Neuron (in vitro differentiated cells): ENCODE measurements around the gene ZFPL1.

Source experiments
- H2AFZ ChIP-seq: one replicate; pipeline ENCODE4 v1.6.1; 2013; ENCODE audit warnings: low read depth, mild to moderate bottlenecking, inconsistent platforms, low read length, moderate library complexity
- H3K27me3 ChIP-seq: one replicate; pipeline ENCODE4 v1.6.1; 2013; ENCODE audit warnings: low read length; ENCODE audit not compliant: insufficient read depth
- H3K36me3 ChIP-seq: one replicate; pipeline ENCODE4 v1.6.1; 2013; ENCODE audit warnings: low read length; ENCODE audit not compliant: insufficient read depth
- H3K4me1 ChIP-seq: one replicate; pipeline ENCODE4 v1.6.1; 2013; ENCODE audit warnings: low read length; ENCODE audit not compliant: insufficient read depth
- H3K4me3 ChIP-seq: 2 replicates; pipeline ENCODE4 v1.5.1; 2013; ENCODE audit warnings: mild to moderate bottlenecking, low read length, moderate library complexity
- H3K9me3 ChIP-seq: one replicate; pipeline ENCODE4 v1.6.1; 2013; ENCODE audit warnings: low read length

Gene ZFPL1

GRCh38 chr11:65053827-65054508 lies 30.1 kb upstream of the ZFPL1 start:
- H2AFZ ChIP-seq, result no peak overlapping the region
- no peaks in the 10 kb centered on the region for H3K9me3 ChIP-seq
- no peaks in the 10 kb centered on the region for H3K36me3 ChIP-seq
- H3K27me3 ChIP-seq, result peaks cover 9% of the 10 kb centered on the region
- no peaks in the 10 kb centered on the region for H3K4me1 ChIP-seq
- no peak overlapping the region for H3K4me3 ChIP-seq

- Histone ChIP-seq H3K4me1 (no peaks in the 10 kb centered on the region), H3K27me3 (peaks cover 9% of the 10 kb centered on the region), H2AFZ (no peak overlapping the region), H3K36me3 (no peaks in the 10 kb centered on the region), H3K9me3 (no peaks in the 10 kb centered on the region), H3K4me3 (no peak overlapping the region)
Measured at GRCh38 chr11:65055538-65055937, 28.5 kb upstream of the ZFPL1 start.

DNA sequence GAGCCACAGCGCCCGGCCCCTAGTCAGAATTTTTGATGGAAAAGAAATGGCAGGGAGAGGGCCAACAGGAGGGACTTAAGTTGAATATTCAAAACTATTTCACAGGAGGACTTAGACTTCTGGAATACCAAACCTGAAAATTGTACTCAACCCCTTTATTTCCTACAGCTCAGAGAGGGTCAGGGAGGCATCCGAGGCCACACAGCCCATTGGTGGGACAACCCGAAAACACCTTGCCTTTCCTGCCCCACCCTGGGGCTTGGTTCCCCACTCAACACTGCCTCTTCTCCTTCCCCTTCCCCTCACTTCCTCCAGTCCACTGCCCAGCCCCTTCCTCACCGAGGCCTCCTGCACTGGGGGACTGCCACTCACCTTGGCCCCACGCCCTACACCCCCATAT lies 27.0 kb upstream of the ZFPL1 start:
- H3K4me3 ChIP-seq, result no peak overlapping the region
- no peak overlapping the region for H2AFZ ChIP-seq
- H3K9me3 ChIP-seq, result no peaks in the 10 kb centered on the region
- H3K27me3 ChIP-seq, result peaks cover 9% of the 10 kb centered on the region
- no peaks in the 10 kb centered on the region for H3K4me1 ChIP-seq
- no peaks in the 10 kb centered on the region for H3K36me3 ChIP-seq

DNA sequence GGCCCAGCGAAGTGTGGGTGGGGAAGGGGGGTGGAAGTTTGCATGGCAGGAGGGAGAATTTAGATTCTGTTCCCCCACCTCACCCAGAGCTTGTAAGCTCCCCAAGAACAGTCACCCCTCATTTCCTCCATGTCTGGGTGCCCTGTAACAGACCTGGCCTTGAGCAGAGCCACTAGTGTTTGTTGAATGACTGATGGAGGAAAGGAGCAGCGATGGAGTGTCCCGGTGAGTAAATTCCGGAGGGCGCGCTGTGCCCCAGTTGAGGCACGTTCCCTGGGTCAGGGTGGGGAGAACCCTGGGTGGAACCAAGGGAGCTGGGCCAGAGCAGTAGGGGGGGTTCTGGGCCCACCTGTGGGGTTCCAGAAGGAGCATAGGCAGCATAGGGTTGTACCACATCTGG lies 26.5 kb upstream of the ZFPL1 start:
- H3K27me3 ChIP-seq, result peaks cover 8% of the 10 kb centered on the region
- H3K9me3 ChIP-seq, result no peaks in the 10 kb centered on the region
- no peaks in the 10 kb centered on the region for H3K36me3 ChIP-seq
- no peak overlapping the region for H2AFZ ChIP-seq
- H3K4me3 ChIP-seq, result no peak overlapping the region
- H3K4me1 ChIP-seq, result no peaks in the 10 kb centered on the region

DNA sequence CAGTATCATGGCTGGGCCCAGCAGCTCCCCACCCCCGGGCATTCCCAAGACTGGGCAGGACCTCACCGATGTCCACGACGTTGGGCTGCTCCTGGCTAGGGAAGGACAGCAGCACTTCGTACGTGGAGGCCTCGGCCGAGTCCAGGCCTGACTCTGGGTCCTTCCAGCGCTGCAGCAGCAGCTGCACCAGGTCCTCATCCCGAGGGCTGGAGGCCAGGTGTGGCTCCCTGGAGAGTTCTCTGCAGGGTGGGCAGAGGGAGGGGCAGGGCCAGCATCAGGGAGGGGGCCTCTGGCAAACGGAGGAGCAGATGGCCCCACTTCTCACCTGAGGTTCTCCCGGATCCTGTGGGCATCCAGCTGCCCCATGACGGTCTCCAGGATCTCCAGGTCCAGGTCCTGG lies 26.0 kb upstream of the ZFPL1 start:
- H3K36me3 ChIP-seq, result no peaks in the 10 kb centered on the region
- H3K4me1 ChIP-seq, result no peaks in the 10 kb centered on the region
- H3K4me3 ChIP-seq, result no peak overlapping the region
- no peaks in the 10 kb centered on the region for H3K9me3 ChIP-seq
- H2AFZ ChIP-seq, result no peak overlapping the region
- peaks cover 6% of the 10 kb centered on the region for H3K27me3 ChIP-seq

DNA sequence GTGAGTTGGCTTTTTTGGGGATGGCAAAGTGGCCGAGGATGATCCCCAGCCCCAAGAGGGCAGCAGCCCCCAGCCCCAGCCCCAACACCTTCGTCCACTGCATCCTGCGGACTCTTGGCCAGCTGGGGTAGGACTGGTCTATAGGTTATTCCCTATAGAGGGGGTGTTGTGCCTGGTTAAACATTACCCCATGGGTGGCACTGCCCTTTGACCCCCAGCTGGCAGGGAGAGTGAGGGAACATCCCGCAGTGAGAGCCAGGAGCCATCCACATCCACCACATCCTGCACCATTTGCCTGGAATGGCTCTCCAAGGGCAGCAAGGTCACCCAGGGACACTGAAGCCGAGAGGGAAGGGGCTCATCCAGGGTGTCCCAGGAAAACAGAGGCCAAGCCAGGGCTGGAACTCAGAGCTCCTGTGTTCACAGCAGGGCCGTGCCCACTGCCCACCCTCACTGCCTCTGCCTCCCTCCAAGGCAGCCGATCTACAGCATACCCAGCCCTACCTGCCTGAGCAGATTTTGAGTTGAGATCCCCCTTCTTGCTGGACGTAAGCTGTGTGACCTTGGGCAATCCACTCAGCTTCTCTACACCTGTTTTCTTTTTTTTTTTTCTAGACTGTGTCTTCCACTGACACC lies 25.5 kb upstream of the ZFPL1 start, which contains the start of gene NAALADL1:
TSS of gene NAALADL1 (minus strand) at position 135 of the 636 bp plus-strand sequence. CDS start at position 103, 32 bp downstream.
- H3K27me3 ChIP-seq, result peaks cover 2% of the 10 kb centered on the region
- no peak within 1 kb of the TSS for H3K4me3 ChIP-seq
- H3K4me1 ChIP-seq, result no peaks in the 10 kb centered on the region
- H2AFZ ChIP-seq, result no peak within 1 kb of the TSS
- H3K36me3 ChIP-seq, result no peaks in the 10 kb centered on the region
- H3K9me3 ChIP-seq, result no peaks in the 10 kb centered on the region

DNA sequence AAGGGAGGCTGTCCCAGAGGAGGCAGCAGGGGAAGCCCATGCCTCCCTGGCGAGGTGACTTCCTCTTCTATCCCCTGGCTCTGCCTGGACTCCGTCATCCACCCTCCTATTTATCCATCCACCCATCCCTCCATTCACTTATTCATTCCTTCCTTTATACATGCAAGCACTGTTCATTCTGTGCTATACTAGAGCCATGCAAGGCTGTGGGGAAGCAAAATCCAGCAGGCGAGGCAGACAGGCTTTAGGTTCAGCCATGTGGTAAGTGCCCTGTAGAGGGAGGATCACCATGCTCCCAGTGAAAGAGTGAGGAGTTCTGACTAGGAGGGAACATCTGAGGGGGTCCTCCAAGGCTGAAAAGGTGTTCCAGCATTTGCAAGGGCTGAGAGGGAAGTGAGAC lies 24.5 kb upstream of the ZFPL1 start:
- Histone ChIP-seq H3K9me3 (no peaks in the 10 kb centered on the region), H3K27me3 (no peaks in the 10 kb centered on the region), H3K4me3 (no peak overlapping the region), H3K4me1 (no peaks in the 10 kb centered on the region), H2AFZ (no peak overlapping the region), H3K36me3 (no peaks in the 10 kb centered on the region)

GRCh38 chr11:65059959-65060824 lies 23.8 kb upstream of the ZFPL1 start:
- Histone ChIP-seq H3K4me1 (no peaks in the 10 kb centered on the region), H3K4me3 (no peak overlapping the region), H3K36me3 (no peaks in the 10 kb centered on the region), H2AFZ (no peak overlapping the region), H3K27me3 (no peaks in the 10 kb centered on the region), H3K9me3 (no peaks in the 10 kb centered on the region)

DNA sequence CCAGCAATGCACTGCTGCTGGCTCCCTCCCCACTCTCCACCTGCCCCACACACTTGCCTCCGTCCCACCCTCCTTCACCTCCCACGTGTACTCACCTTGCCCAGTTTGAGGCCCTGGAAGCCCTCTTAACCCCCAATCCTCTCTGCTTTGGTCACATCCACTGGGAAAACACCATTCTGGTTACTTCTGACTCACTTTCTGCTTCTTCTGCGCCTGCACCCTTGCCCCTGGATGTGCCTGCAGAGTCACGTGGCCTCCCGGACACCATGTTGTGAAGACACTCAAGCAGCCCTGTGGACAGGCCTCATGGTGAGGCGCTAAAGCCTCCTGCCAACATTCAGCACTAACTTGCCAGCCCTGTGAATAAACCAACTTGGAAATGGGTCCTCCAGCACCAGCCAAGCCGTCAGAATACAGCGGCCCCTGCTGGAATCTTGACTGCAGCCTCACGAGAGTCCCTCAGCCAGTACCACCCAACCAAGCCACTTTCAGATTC lies 23.1 kb upstream of the ZFPL1 start:
- Histone ChIP-seq H3K4me1 (no peaks in the 10 kb centered on the region), H2AFZ (no peak overlapping the region), H3K27me3 (no peaks in the 10 kb centered on the region), H3K9me3 (no peaks in the 10 kb centered on the region), H3K36me3 (no peaks in the 10 kb centered on the region), H3K4me3 (no peak overlapping the region)

DNA sequence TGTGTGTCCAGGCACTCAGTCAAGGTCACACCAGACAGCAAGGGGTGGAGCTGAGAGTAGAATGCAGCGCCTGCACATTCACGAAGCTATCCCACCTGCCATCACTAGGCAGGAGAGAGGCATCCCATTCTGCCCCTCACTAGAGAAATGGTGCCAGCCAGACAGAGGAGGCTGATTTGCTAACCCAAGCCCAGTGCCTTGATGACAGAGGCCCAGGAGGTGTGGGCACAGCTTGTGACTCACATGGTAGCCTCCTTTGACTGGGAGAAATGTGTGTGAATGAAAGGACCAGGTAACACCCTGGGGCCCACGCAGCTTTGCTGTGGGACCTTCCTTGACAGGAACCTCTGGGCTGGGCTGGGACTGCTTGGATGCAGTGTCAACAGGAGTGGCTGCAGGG lies 20.5 kb upstream of the ZFPL1 start:
- Histone ChIP-seq H3K4me3 (no peak overlapping the region), H3K4me1 (peaks cover 3% of the 10 kb centered on the region), H3K27me3 (no peaks in the 10 kb centered on the region)

DNA sequence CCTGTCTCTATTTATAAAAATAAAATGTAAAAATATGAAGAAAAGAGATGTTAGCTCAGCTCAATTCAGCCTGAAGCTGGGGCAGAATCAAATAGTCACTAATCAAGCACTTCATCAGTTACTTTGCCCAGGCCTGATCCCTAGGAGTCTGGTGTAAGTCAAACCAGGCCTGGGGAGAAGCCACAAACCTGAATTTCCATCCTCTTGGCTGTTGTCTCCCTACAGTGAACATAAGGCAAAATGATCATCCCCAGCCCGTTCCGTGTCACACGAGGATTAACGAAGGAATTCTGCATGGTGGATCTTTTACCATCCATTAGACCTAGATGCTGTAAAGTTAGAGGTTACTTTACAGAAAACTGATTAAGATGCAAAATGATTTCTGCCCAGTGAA lies 19.2 kb upstream of the ZFPL1 start:
- Histone ChIP-seq H3K9me3 (no peaks in the 10 kb centered on the region), H3K36me3 (no peaks in the 10 kb centered on the region), H3K4me1 (peaks cover 3% of the 10 kb centered on the region), H3K27me3 (no peaks in the 10 kb centered on the region), H2AFZ (no peak overlapping the region), H3K4me3 (no peak overlapping the region)

More for the DNA sequence above, 20.5 kb upstream of the ZFPL1 start:
- no peaks in the 10 kb centered on the region for H3K9me3 ChIP-seq
- no peak overlapping the region for H2AFZ ChIP-seq
- no peaks in the 10 kb centered on the region for H3K36me3 ChIP-seq

DNA sequence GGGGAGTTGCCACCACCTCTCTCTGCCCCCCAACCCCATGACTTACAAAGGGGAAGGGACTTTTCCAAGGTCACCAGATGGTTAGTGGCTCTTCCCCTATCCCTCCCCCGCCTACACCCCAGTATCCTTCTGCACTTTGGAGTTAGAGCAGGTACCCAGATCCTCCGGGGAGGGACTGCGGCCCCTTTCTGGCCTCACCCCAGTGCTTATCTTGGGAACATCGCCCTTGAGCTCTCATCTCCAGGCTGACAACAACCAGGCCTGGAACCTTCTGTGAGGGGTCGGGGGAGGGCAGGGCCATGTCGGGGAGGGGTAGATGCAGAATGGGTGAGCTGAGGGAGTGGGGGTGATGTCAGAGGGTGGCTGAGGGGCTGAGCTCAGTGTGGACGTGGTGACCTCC lies 18.2 kb upstream of the ZFPL1 start:
- no peaks in the 10 kb centered on the region for H3K27me3 ChIP-seq
- no peak overlapping the region for H2AFZ ChIP-seq
- H3K4me1 ChIP-seq, result peaks cover 3% of the 10 kb centered on the region
- H3K9me3 ChIP-seq, result no peaks in the 10 kb centered on the region
- no peaks in the 10 kb centered on the region for H3K36me3 ChIP-seq
- H3K4me3 ChIP-seq, result no peak overlapping the region

GRCh38 chr11:65066315-65066714 lies 17.7 kb upstream of the ZFPL1 start:
- no peaks in the 10 kb centered on the region for H3K36me3 ChIP-seq
- no peaks in the 10 kb centered on the region for H3K27me3 ChIP-seq
- H2AFZ ChIP-seq, result no peak overlapping the region
- no peaks in the 10 kb centered on the region for H3K9me3 ChIP-seq
- H3K4me1 ChIP-seq, result peaks cover 3% of the 10 kb centered on the region
- no peak overlapping the region for H3K4me3 ChIP-seq
